ENCODE data around the gene ABI1. TPM values are rescaled to one million over a fixed set of nuclear protein-coding genes. Genes with fewer than 3 reads are reported as not detected.
A peak's percentile ranks its signal among the peaks of the same experiment; 100 is the strongest.

Gene ABI1
- total RNA-seq, 1 experiment from 2014 or later, result 25.2 TPM

- Histone ChIP-seq H3K4me2 (ENCODE audit: low read length) (no peak overlapping the region), H3K36me3 (ENCODE audit: low read depth, low read length) (no peaks in the 10 kb centered on the region), H3F3A (ENCODE audit: low read length, unreplicated experiment) (no peaks in the 10 kb centered on the region), H3K4me3 (ENCODE audit: low read length) (no peak overlapping the region), H3K9me2 (replicated peaks; ENCODE audit: low read length) (no peaks in the 10 kb centered on the region), H3K27me3 (ENCODE audit: low read length) (no peaks in the 10 kb centered on the region), H2AFZ (ENCODE audit: low read length) (no peak overlapping the region), H3K4me1 (ENCODE audit: insufficient read depth, low read length) (no peaks in the 10 kb centered on the region), H3K79me2 (ENCODE audit: low read length) (no peaks in the 10 kb centered on the region), H3K9ac (ENCODE audit: low read length) (no peak overlapping the region), H4K20me1 (ENCODE audit: low read length) (0 out of 2 replicates have a peak, but pooled peaks cover 3% of the 10 kb centered on the region), H3K9me3 (ENCODE audit: low read length) (no peaks in the 10 kb centered on the region), H3K27ac (ENCODE audit: low read length) (no peak overlapping the region)
- no TSS peak for BruUV-seq (replicated peaks)
- intact Hi-C loops (cut with micrococcal nuclease), result no loop called here
- ATAC-seq (peak; percentile 22; the same call in 1 of the 2 replicates), DNase-seq (no peak)
- POLR2A ChIA-PET (ENCODE audit: unreplicated experiment), result interaction anchor here (0.8 kb wide), 1 partner anchor 476 kb away, joined by 4 read pairs; no protein-coding TSS in a partner anchor
- CTCF ChIA-PET, result no interaction called here
- TF ChIP-seq EZH2 (IDR thresholded peaks at IDR 0.05; ENCODE audit: low read length, unreplicated experiment) (no peak), EZH2phosphoT487 (IDR thresholded peaks at IDR 0.05; ENCODE audit: borderline replicate concordance, low read length) (no peak)
- TF ChIP-seq, protein P1, sequence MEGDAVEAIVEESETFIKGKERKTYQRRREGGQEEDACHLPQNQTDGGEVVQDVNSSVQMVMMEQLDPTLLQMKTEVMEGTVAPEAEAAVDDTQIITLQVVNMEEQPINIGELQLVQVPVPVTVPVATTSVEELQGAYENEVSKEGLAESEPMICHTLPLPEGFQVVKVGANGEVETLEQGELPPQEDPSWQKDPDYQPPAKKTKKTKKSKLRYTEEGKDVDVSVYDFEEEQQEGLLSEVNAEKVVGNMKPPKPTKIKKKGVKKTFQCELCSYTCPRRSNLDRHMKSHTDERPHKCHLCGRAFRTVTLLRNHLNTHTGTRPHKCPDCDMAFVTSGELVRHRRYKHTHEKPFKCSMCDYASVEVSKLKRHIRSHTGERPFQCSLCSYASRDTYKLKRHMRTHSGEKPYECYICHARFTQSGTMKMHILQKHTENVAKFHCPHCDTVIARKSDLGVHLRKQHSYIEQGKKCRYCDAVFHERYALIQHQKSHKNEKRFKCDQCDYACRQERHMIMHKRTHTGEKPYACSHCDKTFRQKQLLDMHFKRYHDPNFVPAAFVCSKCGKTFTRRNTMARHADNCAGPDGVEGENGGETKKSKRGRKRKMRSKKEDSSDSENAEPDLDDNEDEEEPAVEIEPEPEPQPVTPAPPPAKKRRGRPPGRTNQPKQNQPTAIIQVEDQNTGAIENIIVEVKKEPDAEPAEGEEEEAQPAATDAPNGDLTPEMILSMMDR (conservative IDR thresholded peaks at IDR 0.05; ENCODE audit: low read depth, low read length), result no peak
These were observed 38.8 kb downstream of the ABI1 start for GRCh38 chr10:26821699-26822570.

DNA sequence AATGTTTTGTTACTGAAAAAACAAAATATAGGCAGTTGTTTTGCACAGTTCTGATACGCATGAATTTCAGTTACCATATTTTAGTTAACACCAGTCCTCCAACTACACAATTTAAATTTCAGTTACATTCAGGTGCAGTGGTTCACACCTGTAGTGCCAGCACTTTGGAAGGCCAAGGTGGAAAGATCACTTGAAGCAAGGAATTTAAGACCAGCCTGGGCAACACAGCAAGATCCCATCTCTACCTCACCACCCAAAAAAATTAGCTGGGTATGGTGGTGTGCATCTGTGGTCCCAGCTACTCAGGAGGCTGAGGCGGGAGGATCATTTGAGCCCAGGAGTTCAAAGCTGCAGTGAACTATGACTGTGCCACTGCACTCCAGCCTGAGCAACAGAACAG lies 45.3 kb downstream of the ABI1 start:
- Histone ChIP-seq H3K4me3 (ENCODE audit: low read length) (no peak overlapping the region), H3K9me2 (replicated peaks; ENCODE audit: low read length) (no peaks in the 10 kb centered on the region), H3K4me1 (ENCODE audit: insufficient read depth, low read length) (no peaks in the 10 kb centered on the region), H3K79me2 (ENCODE audit: low read length) (no peaks in the 10 kb centered on the region), H3K9ac (ENCODE audit: low read length) (no peak overlapping the region), H3K27ac (ENCODE audit: low read length) (no peak overlapping the region), H3K9me3 (ENCODE audit: low read length) (no peaks in the 10 kb centered on the region), H4K20me1 (ENCODE audit: low read length) (no peaks in the 10 kb centered on the region), H2AFZ (ENCODE audit: low read length) (no peak overlapping the region), H3K36me3 (ENCODE audit: low read depth, low read length) (no peaks in the 10 kb centered on the region), H3F3A (ENCODE audit: low read length, unreplicated experiment) (no peaks in the 10 kb centered on the region), H3K4me2 (ENCODE audit: low read length) (no peak overlapping the region), H3K27me3 (ENCODE audit: low read length) (no peaks in the 10 kb centered on the region)
- DNase-seq (no peak), ATAC-seq (no peak)
- no peak for TF ChIP-seq EZH2phosphoT487 (IDR thresholded peaks at IDR 0.05; ENCODE audit: borderline replicate concordance, low read length)
- no peak for TF ChIP-seq EZH2 (IDR thresholded peaks at IDR 0.05; ENCODE audit: low read length, unreplicated experiment)
- BruUV-seq (replicated peaks), result no TSS peak
- ChIA-PET CTCF (no interaction called here), POLR2A (ENCODE audit: unreplicated experiment) (no interaction called here)
- intact Hi-C loops (cut with micrococcal nuclease), result no loop called here

GRCh38 chr10:26810435-26811026 lies 50.2 kb downstream of the ABI1 start:
- H3K9me3 ChIP-seq (ENCODE audit: low read length), result no peaks in the 10 kb centered on the region
- H3K79me2 ChIP-seq (ENCODE audit: low read length), result no peaks in the 10 kb centered on the region
- no peak for ATAC-seq
- no peaks in the 10 kb centered on the region for H3K27me3 ChIP-seq (ENCODE audit: low read length)
- DNase-seq, result peak; percentile 6
- H2AFZ ChIP-seq (ENCODE audit: low read length), result no peak overlapping the region
- H3K4me1 ChIP-seq (ENCODE audit: insufficient read depth, low read length), result no peaks in the 10 kb centered on the region
- no peaks in the 10 kb centered on the region for H3K9me2 ChIP-seq (replicated peaks; ENCODE audit: low read length)
- ChIA-PET CTCF (no interaction called here), POLR2A (ENCODE audit: unreplicated experiment) (no interaction called here)
- H3K36me3 ChIP-seq (ENCODE audit: low read depth, low read length), result no peaks in the 10 kb centered on the region
- H3K9ac ChIP-seq (ENCODE audit: low read length), result no peak overlapping the region
- 0 out of 2 replicates have a peak, but pooled peaks cover 2% of the 10 kb centered on the region for H4K20me1 ChIP-seq (ENCODE audit: low read length)
- H3K4me3 ChIP-seq (ENCODE audit: low read length), result no peak overlapping the region
- intact Hi-C loops (cut with micrococcal nuclease), result no loop called here
- TF ChIP-seq EZH2phosphoT487 (IDR thresholded peaks at IDR 0.05; ENCODE audit: borderline replicate concordance, low read length) (no peak), EZH2 (IDR thresholded peaks at IDR 0.05; ENCODE audit: low read length, unreplicated experiment) (no peak)
- TF ChIP-seq, protein P1 (conservative IDR thresholded peaks at IDR 0.05; ENCODE audit: low read depth, low read length), result no peak
- H3K27ac ChIP-seq (ENCODE audit: low read length), result no peak overlapping the region
- no TSS peak for BruUV-seq (replicated peaks)
- no peaks in the 10 kb centered on the region for H3F3A ChIP-seq (ENCODE audit: low read length, unreplicated experiment)
- no peak overlapping the region for H3K4me2 ChIP-seq (ENCODE audit: low read length)

Data from PC-3 (cell line).